HUES64 (cell line): Measurements from ENCODE around the gene AKT3.

Experiments used
- H3K27ac ChIP-seq: 2 replicates; pipeline ENCODE4 v1.7.0; 2013; ENCODE audit warnings: low read depth, low read length, inconsistent platforms
- H3K27me3 ChIP-seq: 2 replicates; pipeline ENCODE4 v1.6.1; 2013; ENCODE audit warnings: mild to moderate bottlenecking, low read length; ENCODE audit not compliant: insufficient read depth
- H3K36me3 ChIP-seq: 2 replicates; pipeline ENCODE4 v1.6.1; 2013; ENCODE audit warnings: mild to moderate bottlenecking, low read length; ENCODE audit not compliant: insufficient read depth
- H3K4me1 ChIP-seq: 2 replicates; pipeline ENCODE4 v1.6.1; 2013; ENCODE audit warnings: mild to moderate bottlenecking, low read length, moderate library complexity; ENCODE audit not compliant: insufficient read depth
- H3K4me3 ChIP-seq: 2 replicates; pipeline ENCODE4 v1.5.1; 2013; ENCODE audit warnings: mild to moderate bottlenecking, low read length, moderate library complexity
- H3K9ac ChIP-seq: 2 replicates; pipeline ENCODE4 v1.6.1; 2013; ENCODE audit warnings: mild to moderate bottlenecking, low read depth, low read length
- H3K9me3 ChIP-seq: 2 replicates; pipeline ENCODE4 v1.6.1; 2013; ENCODE audit warnings: low read depth, low read length; ENCODE audit not compliant: insufficient read depth
- WGBS: fragments of 150-250, 120-280 bp; methylation state at CpG from one replicate; pipeline ENCODE4 v1.1.7; 2013; ENCODE audit warnings: missing lambda C conversion rate; 5-methylcytosine and 5-hydroxymethylcytosine counted together

The AKT3 gene

DNA sequence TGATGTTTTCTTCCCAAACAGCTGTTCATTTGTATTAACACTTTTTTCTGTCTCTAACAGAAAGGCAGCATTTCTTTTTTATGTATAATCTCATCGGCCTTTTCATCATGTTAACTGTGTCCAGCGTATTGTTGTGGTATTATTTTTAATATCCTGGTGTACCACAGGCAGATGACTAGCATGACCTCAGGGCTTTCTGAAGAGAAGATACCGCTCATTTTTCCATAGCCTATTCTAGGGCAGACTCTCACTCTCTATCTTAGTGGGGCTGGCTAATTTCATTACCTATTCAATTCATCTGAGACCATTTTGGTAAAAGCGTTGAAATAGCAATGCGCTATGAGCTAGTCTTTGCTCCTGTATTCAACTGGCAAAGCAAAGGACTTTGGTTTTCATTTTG is 384.3 kb downstream of the AKT3 start:
- WGBS = 75% methylated on average over 5 of the region's 5 CpGs
- Histone ChIP-seq H3K4me3 (no peak overlapping the region), H3K4me1 (peaks cover 8% of the 10 kb centered on the region)

DNA sequence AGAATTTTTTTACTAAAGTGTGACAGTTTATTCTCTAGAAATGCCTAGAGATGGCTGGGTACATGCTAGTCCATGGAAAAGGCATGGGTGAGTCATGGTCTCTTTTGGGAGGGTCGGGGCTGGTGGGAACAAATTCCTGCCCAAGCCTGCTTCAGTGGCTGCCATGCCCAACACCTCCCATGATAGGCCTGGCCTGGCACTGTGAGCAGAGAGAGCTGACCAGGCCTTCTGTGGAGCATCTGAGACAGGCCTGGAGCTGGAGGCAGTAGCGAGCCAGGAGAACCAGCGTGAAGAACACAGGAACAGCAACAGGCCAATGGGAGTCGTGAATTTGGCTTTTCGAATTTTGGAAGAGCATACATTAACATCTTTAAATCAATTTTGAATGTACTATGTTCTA is 385.0 kb downstream of the AKT3 start:
- no peaks in the 10 kb centered on the region for H3K27me3 ChIP-seq
- H3K9me3 ChIP-seq = no peaks in the 10 kb centered on the region
- no peaks in the 10 kb centered on the region for H3K36me3 ChIP-seq
- H3K4me1 ChIP-seq = peaks cover 3% of the 10 kb centered on the region
- no peak overlapping the region for H3K27ac ChIP-seq
- WGBS = 95% methylated on average over 4 of the region's 5 CpGs
- H3K9ac ChIP-seq = no peak overlapping the region
- no peak overlapping the region for H3K4me3 ChIP-seq

More for the DNA sequence above, 384.3 kb downstream of the AKT3 start:
- Histone ChIP-seq H3K36me3 (no peaks in the 10 kb centered on the region), H3K9ac (no peak overlapping the region), H3K9me3 (no peaks in the 10 kb centered on the region), H3K27ac (no peak overlapping the region), H3K27me3 (no peaks in the 10 kb centered on the region)

DNA sequence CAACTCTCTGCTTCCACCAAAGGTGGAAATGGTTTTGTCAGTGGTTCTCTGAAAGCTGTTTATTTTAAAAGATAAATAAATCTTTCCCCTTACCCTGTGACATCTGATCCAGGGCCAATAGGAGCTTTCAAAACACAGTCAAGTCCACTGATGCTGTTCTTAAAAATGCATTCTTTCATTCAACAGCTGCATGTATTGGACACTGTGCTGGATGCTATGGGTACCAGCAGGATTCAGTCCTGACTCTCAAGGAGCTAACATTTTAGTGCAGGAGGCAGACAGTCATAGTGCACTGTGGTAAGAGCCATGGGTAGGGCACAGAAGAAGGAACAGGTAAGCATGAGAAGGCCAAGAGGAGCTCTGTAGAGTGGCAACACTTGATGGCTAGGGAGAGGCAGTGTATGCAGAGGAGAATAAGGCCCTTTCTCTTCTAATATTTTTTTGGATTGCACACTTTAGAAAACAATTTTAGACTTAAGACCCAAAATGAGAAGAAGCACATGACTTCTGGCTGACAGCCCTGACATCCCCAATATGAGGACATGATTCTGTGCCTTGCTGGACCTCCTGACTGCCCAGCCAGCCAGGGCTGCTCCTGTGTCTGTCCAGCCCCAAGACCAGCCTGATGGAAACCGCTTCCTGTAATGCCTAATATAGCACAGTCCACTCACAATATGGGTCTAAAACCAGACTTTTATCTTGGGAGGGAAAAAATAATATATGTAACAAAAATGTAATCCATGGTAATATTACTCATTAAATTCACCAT is 386.9 kb downstream of the AKT3 start:
- Histone ChIP-seq H3K4me1 (no peaks in the 10 kb centered on the region), H3K27ac (no peak overlapping the region), H3K4me3 (no peak overlapping the region)

DNA sequence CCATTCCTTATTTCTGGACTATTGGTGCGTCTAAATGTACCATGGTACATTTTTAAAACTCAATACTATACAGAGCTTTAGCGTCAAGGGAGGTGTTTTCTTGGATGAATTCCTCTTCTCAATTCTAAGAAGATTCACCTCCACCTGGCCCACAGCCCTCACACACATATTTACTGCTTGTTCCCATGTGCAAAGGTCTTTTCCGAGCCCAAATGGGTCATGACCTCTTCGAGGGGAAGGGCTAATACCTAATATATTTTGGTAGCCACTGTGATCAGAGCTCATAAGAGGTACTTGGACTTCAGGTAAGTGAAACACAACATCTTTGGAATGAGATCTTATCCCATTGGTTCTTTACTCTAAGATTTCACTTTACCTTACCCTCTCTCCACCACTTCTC is 388.3 kb downstream of the AKT3 start:
- WGBS = 98% methylated on average over 4 of the region's 4 CpGs
- Histone ChIP-seq H3K27ac (no peak overlapping the region), H3K36me3 (no peaks in the 10 kb centered on the region), H3K4me1 (no peaks in the 10 kb centered on the region), H3K9ac (no peak overlapping the region), H3K9me3 (no peaks in the 10 kb centered on the region), H3K4me3 (no peak overlapping the region), H3K27me3 (no peaks in the 10 kb centered on the region)

More for the DNA sequence above, 386.9 kb downstream of the AKT3 start:
- Histone ChIP-seq H3K36me3 (no peaks in the 10 kb centered on the region), H3K9ac (no peak overlapping the region), H3K9me3 (no peaks in the 10 kb centered on the region), H3K27me3 (no peaks in the 10 kb centered on the region)
- 83% methylated on average over 1 of the region's 1 CpG for WGBS

DNA sequence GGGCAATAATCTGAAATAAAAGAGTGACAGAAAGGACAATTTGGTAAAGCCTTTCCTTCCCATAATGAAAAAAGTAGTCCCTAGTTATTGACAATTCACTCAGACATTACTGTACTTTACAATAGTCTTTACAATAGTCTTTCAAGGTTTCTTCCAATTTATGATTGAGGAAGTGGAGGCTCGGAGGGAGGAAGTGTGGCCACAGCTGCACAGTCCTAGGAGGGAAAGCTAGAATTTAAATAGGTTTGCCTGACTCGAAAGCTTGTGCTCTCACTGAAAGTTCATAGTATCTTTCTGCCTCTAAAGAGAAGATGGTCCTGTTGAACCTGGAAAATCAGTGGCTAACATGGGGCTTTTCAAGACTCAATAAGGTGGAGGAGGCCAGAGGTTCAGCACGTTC is 391.0 kb downstream of the AKT3 start:
- WGBS = 94% methylated on average over 3 of the region's 3 CpGs
- Histone ChIP-seq H3K27me3 (no peaks in the 10 kb centered on the region), H3K27ac (no peak overlapping the region), H3K36me3 (no peaks in the 10 kb centered on the region), H3K4me1 (no peaks in the 10 kb centered on the region), H3K9ac (no peak overlapping the region), H3K4me3 (no peak overlapping the region), H3K9me3 (no peaks in the 10 kb centered on the region)

DNA sequence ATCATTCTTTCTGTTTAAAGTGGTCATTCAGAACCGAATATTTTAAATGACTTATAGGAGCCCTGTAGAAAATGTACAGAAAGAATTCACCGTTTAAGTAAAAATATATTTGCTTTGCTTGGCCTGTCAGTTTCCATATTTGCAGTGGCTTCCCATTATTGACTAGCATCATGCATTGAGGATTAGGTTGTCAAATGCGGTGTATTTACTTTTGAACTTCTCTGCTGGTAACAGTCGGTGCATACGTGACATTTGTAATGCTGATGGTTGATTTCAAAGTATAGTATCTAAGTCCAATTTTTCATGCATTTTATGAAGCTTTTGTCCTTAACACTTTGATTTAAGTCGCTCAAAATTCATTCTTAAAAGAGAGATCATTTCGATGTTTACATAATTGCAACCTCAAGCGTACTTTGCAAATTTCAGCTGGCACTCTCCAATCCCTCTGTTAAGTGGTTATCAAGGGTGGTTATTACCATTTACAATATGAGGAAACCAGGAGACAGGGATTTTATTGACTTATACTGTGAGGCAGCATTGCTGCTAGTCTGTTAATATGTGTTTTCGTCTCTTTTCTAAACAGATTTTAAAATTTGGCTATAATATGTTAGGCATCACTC is 392.6 kb downstream of the AKT3 start:
- WGBS = 95% methylated on average over 9 of the region's 9 CpGs
- H3K4me1 ChIP-seq = no peaks in the 10 kb centered on the region
- H3K4me3 ChIP-seq = no peak overlapping the region
- no peak overlapping the region for H3K27ac ChIP-seq
- H3K9me3 ChIP-seq = no peaks in the 10 kb centered on the region
- no peaks in the 10 kb centered on the region for H3K27me3 ChIP-seq
- no peaks in the 10 kb centered on the region for H3K36me3 ChIP-seq
- no peak overlapping the region for H3K9ac ChIP-seq

DNA sequence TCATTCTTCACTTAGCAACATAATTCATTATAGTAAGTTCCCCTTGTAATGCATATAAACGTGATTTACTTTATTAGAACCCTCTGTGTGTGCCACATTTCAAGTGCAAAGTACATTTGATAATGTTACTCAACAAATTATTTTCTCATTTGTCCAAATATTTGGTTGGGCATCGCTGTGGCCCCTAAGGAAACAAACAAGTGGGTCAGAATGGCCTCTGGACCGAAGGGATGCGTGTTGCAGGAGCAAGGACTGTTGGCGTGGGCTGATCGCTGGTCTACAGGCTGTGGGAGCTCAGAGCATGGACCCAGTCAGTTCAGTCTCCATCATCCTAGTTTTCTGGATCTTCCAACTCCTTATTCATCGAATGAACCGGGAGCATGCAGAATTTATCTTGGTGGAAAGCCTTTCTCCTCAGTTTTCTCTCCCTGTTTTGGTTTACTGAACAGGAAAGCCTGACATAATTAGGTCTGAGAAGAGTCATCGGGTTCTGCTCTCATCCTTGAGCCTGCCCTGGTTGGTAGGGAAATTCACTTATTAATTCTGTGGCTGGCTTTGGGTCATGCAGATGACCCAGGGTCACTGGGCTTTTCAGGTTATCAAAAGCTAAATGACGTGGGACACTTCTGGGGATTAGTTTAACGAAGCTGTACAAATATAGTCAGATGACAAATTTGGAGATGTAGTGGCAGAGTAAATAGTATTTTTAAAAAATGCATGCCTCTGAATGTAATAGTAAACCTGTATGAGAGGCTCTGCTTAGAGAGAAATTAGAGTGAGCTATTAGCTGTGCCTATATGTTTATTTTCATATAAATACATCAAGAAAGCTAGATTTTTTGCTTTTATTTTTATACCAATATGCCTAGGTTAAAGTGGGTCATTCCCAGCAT is 394.0 kb downstream of the AKT3 start:
- no peaks in the 10 kb centered on the region for H3K9me3 ChIP-seq
- H3K36me3 ChIP-seq = no peaks in the 10 kb centered on the region
- 95% methylated on average over 11 of the region's 11 CpGs for WGBS

DNA sequence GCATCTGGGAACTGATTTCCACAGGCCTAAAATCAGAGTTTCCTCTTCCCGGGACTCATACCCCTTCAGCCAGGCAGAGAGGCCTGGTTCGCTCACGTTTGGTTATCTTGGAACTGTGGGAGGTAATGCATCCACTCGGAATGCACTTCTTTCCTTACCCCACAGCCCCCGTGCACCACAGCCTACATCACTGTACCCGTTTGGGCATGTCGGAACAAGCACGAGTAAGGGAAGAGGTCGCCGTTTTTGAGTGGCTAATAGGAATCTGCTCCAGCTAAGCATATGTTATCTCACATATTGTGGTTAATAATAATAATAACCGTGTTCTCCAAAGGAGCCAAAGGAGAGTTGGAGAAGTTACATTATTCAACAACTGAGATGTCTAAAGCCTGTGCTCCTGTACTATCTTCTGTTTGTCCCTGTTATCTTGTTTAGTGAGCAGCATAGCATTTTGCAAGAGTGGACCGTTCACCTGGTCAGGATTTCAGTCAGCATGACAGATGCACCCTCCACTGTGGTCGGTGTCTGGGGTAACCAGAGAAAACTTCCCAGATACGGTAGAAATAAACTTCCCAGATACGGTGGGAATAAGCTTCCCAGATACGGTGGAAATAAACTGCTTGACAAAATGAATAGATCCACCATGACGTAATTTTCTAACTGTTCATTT is 395.6 kb downstream of the AKT3 start:
- no peak overlapping the region for H3K4me3 ChIP-seq
- no peaks in the 10 kb centered on the region for H3K9me3 ChIP-seq
- H3K27me3 ChIP-seq = no peaks in the 10 kb centered on the region
- WGBS = 94% methylated on average over 17 of the region's 17 CpGs
- no peaks in the 10 kb centered on the region for H3K4me1 ChIP-seq
- no peak overlapping the region for H3K9ac ChIP-seq
- H3K27ac ChIP-seq = no peak overlapping the region
- no peaks in the 10 kb centered on the region for H3K36me3 ChIP-seq

More for the DNA sequence above, 394.0 kb downstream of the AKT3 start:
- Histone ChIP-seq H3K27me3 (no peaks in the 10 kb centered on the region), H3K4me3 (no peak overlapping the region), H3K27ac (no peak overlapping the region), H3K4me1 (no peaks in the 10 kb centered on the region), H3K9ac (no peak overlapping the region)

DNA sequence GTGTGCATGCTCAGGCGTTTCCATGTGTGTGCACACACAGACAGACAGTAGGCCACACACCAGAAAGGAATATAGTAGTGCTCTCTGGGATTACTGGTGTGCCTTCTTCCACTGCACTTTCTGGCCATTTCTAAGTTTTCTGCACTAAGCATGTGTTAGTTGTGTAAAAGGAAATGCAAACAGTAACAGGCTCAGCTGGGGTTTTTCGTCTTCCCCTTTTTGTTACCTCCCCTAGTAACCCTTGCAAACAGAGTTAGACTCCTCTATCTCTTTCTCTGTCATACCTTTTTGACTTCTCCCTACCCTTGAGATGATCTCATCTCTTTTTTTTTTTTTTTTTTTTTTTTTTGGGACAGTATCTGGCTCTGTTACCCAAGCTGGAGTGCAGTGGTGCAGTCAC is 398.0 kb downstream of the AKT3 start:
- Histone ChIP-seq H3K27ac (no peak overlapping the region), H3K9ac (no peak overlapping the region), H3K4me3 (no peak overlapping the region), H3K9me3 (no peaks in the 10 kb centered on the region), H3K36me3 (no peaks in the 10 kb centered on the region), H3K4me1 (0 out of 2 replicates have a peak, but pooled peaks cover 4% of the 10 kb centered on the region), H3K27me3 (no peaks in the 10 kb centered on the region)
- 100% methylated on average over 2 of the region's 2 CpGs for WGBS

DNA sequence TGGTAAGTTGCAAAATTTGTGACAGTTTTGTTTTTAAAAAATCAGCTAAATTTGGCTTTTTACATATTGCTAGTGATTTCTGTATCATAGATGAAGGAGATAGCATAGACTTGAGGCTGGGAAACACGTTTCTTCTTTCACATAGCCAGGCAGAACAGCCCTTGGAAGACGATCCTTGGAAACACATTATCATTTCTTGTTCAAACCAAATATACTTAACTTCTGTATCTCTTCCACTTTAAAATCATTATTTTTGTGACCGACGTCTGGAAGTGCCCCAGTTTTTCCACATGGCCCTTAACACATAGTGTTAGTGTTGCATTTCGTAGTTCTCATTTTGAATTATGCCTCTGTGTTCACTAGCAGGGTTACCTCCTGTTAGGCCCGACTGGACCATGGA is 400.7 kb downstream of the AKT3 start:
- Histone ChIP-seq H3K4me3 (no peak overlapping the region), H3K36me3 (no peaks in the 10 kb centered on the region), H3K9me3 (no peaks in the 10 kb centered on the region), H3K4me1 (0 out of 2 replicates have a peak, but pooled peaks cover 4% of the 10 kb centered on the region), H3K9ac (no peak overlapping the region), H3K27me3 (no peaks in the 10 kb centered on the region), H3K27ac (no peak overlapping the region)
- 94% methylated on average over 6 of the region's 6 CpGs for WGBS
